ENCODE results near the gene KIRREL3.

The KIRREL3 gene

GRCh38 chr11:126491092-126491491 lies 509.5 kb downstream of the KIRREL3 start:
- H3K36me3 ChIP-seq = no peaks in the 10 kb centered on the region
- H3K4me1 ChIP-seq (ENCODE audit: control insufficient read depth in 1 of 2, insufficient read depth in 1 of 2, low read depth in 1 of 2, low read length in 1 of 2) = no peaks in the 10 kb centered on the region
- H3K9me3 ChIP-seq = no peaks in the 10 kb centered on the region
- no peak overlapping the region for H3K4me3 ChIP-seq (ENCODE audit: low read depth in 1 of 2, low read length in 1 of 2)
- H3K27ac ChIP-seq = no peak overlapping the region
- TF ChIP-seq CTCF (IDR thresholded peaks at IDR 0.05) = no peak
- no peaks in the 10 kb centered on the region for H3K27me3 ChIP-seq

- no peak overlapping the region for H3K27ac ChIP-seq
Observed at GRCh38 chr11:126489836-126490660, 510.5 kb downstream of the KIRREL3 start.

GRCh38 chr11:126488591-126489370 lies 511.8 kb downstream of the KIRREL3 start:
- no peak overlapping the region for H3K4me3 ChIP-seq (ENCODE audit: low read depth in 1 of 2, low read length in 1 of 2)
- H3K9me3 ChIP-seq = no peaks in the 10 kb centered on the region
- peaks cover 5 to 12% of the 10 kb centered on the region in 2 experiments for H3K4me1 ChIP-seq (ENCODE audit: control insufficient read depth in 1 of 2, insufficient read depth in 1 of 2, low read depth in 1 of 2, low read length in 1 of 2)
- H3K27me3 ChIP-seq = no peaks in the 10 kb centered on the region
- H3K36me3 ChIP-seq = no peaks in the 10 kb centered on the region
- H3K27ac ChIP-seq = no peak overlapping the region
- TF ChIP-seq CTCF (IDR thresholded peaks at IDR 0.05) = no peak

More at GRCh38 chr11:126489836-126490660, 510.5 kb downstream of the KIRREL3 start:
- TF ChIP-seq CTCF (IDR thresholded peaks at IDR 0.05) = no peak
- H3K4me3 ChIP-seq (ENCODE audit: low read depth in 1 of 2, low read length in 1 of 2) = no peak overlapping the region
- H3K9me3 ChIP-seq = no peaks in the 10 kb centered on the region
- peaks cover 0 to 1% of the 10 kb centered on the region in 2 experiments for H3K4me1 ChIP-seq (ENCODE audit: control insufficient read depth in 1 of 2, insufficient read depth in 1 of 2, low read depth in 1 of 2, low read length in 1 of 2)
- H3K36me3 ChIP-seq = no peaks in the 10 kb centered on the region
- no peaks in the 10 kb centered on the region for H3K27me3 ChIP-seq

GRCh38 chr11:126487711-126488110 lies 512.9 kb downstream of the KIRREL3 start:
- Histone ChIP-seq H3K27ac (no peak overlapping the region), H3K9me3 (no peaks in the 10 kb centered on the region), H3K36me3 (no peaks in the 10 kb centered on the region), H3K4me3 (ENCODE audit: low read depth in 1 of 2, low read length in 1 of 2) (no peak overlapping the region), H3K27me3 (no peaks in the 10 kb centered on the region), H3K4me1 (ENCODE audit: control insufficient read depth in 1 of 2, insufficient read depth in 1 of 2, low read depth in 1 of 2, low read length in 1 of 2) (peaks cover 5 to 12% of the 10 kb centered on the region in 2 experiments)
- no peak for TF ChIP-seq CTCF (IDR thresholded peaks at IDR 0.05)

- no peak for TF ChIP-seq CTCF (IDR thresholded peaks at IDR 0.05)
- Histone ChIP-seq H3K36me3 (no peaks in the 10 kb centered on the region), H3K9me3 (no peaks in the 10 kb centered on the region), H3K27ac (no peak overlapping the region), H3K27me3 (no peaks in the 10 kb centered on the region), H3K4me1 (ENCODE audit: control insufficient read depth in 1 of 2, insufficient read depth in 1 of 2, low read depth in 1 of 2, low read length in 1 of 2) (peaks cover 5 to 12% of the 10 kb centered on the region in 2 experiments), H3K4me3 (ENCODE audit: low read depth in 1 of 2, low read length in 1 of 2) (no peak overlapping the region)
Observed at GRCh38 chr11:126485986-126486635, 514.5 kb downstream of the KIRREL3 start.

All from neutrophil (primary cell).